Measurements from ENCODE around the gene CCL3. TPM values are rescaled to one million over a fixed set of nuclear protein-coding genes. Genes with fewer than 3 reads are reported as not detected.
"Not testable (repeated sequence)": the region's sequence is repeated elsewhere in the genome, so short reads cannot be mapped to it uniquely, and the experiment has no call there.

Gene CCL3
- 0.96 TPM in 1 of 2 replicates, not detected in the other for total RNA-seq (2014; rRNA removed; shearing (Covaris generic))

DNA sequence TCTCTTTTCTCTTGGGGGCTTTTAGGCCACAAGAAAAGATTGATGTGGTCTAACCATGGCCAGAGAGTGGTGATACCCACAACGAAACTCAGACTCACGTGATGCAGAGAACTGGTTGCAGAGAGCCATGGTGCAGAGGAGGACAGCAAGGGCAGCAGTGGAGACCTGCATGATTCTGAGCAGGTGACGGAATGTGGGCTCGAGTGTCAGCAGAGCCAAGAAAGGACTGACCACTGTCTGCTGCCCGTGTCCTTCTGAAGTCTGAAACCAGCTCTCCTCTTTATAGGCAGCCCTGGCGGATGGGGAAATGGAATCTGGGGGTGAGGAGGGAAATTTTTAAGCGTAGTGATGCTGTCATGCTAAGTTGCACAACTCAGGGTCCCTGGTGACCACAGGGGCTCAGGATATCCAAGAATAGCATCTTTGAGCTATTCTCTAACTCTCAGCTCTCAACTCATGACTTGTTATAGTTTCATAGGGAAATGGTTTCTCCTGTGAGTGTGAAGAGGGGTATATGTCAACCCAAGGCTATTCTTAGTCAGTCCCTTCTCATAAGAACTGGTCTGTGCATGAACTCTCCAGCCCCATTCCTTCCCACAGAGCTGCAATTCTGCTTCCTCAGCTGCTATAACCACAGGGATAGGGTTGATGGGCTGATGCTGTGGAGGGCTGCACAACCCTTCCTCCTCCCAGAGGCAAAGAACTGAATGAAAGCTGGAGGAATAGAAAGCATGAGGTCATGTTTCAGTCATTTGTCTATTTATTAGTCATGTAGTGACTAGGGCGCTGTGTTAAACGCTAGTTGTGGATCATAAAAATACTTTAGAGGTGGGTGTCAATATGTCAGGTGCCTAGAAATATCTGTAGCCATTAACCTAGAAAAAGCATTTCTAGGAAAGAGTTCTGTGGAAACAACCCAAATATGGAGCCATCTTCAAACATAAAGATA is at the start of gene CCL3:
TSS of gene CCL3 (minus strand) at position 256 of the 949 bp plus-strand sequence. CDS start at position 171, 85 bp downstream.
- no peak for DNase-seq (ENCODE audit: low read depth)

GRCh38 chr17:36136439-36136838 is 46.5 kb upstream of the CCL3 start:
- DNase-seq (ENCODE audit: low read depth): no peak

GRCh38 chr17:36136036-36136435 is 46.1 kb upstream of the CCL3 start:
- no peak for DNase-seq (ENCODE audit: low read depth)

GRCh38 chr17:36135465-36135864 is 45.5 kb upstream of the CCL3 start:
- no peak for DNase-seq (ENCODE audit: low read depth)

GRCh38 chr17:36133602-36134236 is 43.8 kb upstream of the CCL3 start:
- DNase-seq (ENCODE audit: low read depth): no peak

DNA sequence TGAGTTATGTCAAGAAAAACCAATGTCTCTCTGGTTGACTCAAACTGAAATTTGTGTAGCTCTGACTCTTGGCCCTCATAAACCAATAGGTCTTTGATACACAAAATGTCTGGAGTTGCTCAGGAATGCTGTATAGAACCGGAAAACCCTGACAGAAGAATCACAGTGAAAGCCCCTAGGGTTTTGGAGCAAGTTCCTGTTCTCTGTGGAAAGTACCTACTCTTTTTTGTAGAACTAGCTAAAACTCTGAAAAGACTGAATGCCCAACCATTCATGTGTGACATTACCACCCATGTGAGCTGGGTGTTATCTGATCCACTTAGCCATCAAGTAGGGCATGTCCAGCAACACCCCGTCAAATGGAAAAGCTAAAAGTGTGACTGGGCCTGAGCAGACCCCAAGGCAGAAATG is 42.5 kb upstream of the CCL3 start:
- DNase-seq (ENCODE audit: low read depth): no peak

DNA sequence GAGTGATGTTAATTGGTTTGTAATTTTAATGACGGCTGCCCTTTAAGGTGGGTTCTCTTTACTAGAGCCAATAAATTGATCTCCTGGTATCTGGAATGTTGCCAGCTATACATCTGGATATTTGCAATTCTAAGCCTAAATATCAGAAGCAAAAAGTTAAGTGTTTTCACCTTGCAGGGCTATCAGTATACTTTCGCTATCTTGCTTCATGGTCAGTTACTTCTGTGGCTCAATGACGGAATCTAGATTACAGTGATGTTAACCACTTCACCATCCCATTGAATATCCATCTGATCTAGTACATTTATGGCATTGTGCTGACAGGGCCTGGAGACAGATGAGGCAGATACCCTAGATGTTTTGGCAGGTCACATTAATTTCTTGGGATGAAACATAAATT is 42.0 kb upstream of the CCL3 start:
- DNase-seq (ENCODE audit: low read depth): no peak

DNA sequence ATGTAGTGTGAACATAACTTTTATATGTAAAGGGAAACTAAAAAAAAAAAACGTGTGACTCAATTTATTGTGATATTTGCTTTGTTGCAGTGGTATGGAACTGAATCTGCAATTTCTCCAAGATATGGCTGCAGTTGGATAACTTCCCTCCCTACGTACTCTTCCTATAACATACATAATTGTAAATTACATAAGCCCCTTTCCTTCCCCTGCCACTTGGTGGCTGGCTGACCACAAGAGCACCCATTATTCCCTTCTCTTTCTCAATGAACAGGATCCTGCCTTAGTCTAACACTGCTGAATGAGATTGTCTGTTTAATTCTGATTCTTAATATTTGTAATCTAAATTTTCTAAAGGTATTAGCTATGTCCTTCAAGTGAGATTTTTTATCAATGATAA is 41.5 kb upstream of the CCL3 start:
- no peak for DNase-seq (ENCODE audit: low read depth)

GRCh38 chr17:36130346-36130745 is 40.4 kb upstream of the CCL3 start:
- no peak for DNase-seq (ENCODE audit: low read depth)

DNA sequence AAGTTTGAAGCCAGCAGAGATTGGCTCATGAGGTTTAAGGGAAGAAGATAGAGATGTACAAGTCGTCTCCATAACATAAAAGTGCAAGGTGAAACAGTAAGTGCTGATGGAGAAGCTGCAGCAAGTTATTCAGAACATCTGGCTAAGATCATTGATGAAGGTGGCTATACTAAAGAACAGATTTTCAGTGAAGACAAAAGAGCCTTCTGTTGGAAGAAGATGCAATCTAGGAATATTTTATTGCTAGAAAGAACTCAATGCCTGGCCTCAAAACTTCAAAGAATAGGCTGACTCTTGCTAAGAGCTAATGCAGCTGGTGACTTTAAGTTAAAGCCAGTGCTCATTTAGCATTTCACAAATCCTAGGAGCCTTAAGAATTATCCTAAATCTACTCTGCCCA is 39.7 kb upstream of the CCL3 start:
- no peak for DNase-seq (ENCODE audit: low read depth)

GRCh38 chr17:36128411-36128978 is 38.6 kb upstream of the CCL3 start:
- no peak for DNase-seq (ENCODE audit: low read depth)

DNA sequence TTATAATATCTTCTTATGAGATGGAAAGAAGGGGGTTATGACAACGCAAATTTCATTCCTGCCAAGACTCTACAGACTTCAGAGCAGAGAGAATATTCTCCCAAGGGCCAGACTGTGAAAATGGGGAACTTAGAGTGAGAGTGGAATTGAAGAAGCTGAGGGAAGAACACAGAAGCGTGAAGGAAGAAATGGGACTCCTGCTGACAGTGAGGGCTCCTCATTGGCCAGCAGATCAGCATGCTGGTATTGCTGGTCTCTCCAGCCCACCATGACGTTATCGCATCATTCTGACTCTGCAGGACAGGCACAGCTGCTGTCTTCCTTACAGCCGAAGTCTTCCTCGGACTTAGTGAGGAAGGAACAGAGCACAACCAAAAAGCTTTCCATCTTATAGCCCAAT is 38.0 kb upstream of the CCL3 start:
- no peak for DNase-seq (ENCODE audit: low read depth)

- DNase-seq (ENCODE audit: low read depth): no peak
Measured at GRCh38 chr17:36127199-36127893, 37.4 kb upstream of the CCL3 start.

- DNase-seq (ENCODE audit: low read depth): no peak
Measured at GRCh38 chr17:36124879-36125824, 35.2 kb upstream of the CCL3 start.

DNA sequence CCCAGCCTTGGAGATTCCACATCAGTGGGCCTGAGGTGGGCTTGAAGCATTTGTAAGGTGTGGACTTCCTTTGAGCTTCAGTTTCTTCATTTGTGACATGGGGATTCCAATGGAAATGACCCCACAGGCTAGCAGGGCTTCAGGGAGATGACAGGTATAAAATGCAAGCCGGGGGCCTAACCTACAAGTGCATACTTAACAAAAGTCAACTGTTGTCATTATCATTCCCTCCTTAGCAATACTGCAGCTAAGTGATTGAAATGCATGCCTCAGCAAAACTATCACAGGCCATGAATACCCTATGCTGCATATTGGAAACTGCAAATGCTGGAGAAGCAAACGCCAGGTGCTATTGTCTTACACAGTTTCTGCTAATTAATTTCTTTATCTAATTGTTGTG is 33.5 kb upstream of the CCL3 start:
- DNase-seq (ENCODE audit: low read depth): no peak

DNA sequence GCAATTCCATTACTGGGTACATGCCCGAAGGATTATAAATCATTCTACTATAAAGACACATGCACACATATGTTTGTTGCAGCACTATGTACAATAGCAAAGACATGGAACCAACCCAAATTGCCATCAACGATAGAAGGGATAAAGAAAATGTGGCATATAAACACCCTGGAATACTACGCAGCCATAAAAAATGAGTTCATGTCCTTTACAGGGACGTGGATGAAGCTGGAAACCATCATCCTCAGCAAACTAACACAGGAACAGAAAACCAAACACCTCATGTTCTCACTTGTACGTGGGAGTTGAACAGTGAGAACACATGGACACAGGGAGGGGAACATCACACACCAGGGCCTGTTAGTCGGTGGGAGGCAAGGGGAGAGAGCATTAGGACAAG is 31.2 kb upstream of the CCL3 start:
- not testable (repeated sequence) for DNase-seq (ENCODE audit: low read depth)

GRCh38 chr17:36120221-36120620 is 30.3 kb upstream of the CCL3 start:
- DNase-seq (ENCODE audit: low read depth): no peak

DNA sequence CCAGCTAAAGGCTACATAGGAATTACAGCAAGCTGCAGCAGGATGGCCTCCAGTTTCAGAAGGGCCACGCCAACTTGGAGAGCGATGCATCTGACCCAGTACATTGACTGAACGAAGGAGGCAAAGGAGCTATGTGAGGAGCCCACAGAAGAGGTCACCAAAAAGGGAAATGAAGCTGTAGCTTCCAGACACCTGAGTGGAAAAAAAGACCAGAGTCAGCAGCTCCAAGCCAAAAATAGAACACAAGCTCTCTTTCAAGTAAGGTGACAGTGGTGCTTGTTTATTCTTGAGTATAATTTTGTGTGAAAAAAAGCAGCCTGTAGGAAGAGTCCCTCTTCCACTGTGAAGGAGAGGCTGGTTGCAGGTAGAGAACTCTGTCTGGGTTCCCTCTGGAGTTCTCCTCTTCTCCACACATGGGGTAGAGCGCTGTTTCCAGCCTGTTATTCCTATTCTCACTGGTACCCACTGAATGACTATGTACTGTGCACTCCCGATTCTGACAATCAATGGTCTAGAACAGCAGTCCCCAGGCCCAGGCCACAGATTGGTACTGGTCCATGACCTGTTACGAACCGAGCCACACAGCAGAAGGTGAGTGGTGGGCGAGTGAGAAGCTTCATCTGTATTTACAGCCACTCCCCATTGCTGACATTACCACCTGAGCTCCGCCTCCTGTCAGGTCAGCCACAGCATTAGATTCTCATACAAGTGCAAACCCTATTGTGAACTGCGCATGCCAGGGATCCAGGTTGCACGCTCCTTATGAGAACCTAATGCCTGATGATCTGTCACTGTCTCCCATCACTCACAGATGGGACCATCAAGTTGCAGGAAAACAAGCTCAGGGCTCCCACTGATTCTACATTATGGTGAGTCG is 28.8 kb upstream of the CCL3 start:
- no peak for DNase-seq (ENCODE audit: low read depth)

DNA sequence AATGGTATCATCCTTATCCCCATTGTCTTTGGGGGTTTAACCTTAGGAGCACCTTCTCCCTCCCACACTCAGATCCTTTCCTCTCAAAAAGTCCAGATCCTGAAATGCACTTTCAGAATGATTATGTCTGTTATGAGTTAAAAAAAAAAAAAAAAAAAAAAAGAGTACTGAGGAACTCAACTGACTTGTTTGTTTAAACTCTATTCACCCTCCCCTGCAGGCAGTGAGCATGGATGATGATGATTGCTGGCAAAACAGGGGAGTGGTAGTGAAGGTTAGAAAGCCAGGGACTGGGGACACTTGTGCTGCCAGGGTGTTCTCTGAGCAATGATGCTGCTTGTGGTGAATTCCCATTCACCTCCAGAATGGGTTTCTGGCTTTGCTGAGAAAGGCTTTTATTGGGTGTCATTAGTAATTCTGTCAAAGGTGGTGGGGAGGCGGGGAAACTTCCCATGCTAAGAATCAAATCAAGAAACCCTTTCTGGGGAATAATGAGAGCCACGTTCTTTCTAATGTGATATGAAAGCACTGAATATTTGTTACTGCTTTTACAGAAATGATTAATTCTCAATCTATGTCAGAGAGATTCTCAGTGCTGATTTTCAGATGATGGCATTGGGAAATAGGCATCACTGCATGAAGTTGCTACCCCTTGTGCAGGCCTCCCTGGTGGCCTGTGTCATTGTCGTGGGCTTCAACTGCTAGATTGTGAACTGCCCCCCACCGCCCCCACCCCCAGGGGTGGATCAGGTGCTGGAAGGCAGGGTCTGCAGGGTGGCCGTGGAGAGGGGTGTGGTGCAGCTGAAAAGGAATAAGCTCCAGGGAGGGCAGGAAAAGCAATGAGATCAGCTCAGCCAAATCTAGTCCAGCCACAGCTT is 27.8 kb upstream of the CCL3 start:
- DNase-seq (ENCODE audit: low read depth): no peak

Data from RPMI7951 (cell line).